ENCODE measurements around the gene ARHGEF19.

ARHGEF19 gene

DNA sequence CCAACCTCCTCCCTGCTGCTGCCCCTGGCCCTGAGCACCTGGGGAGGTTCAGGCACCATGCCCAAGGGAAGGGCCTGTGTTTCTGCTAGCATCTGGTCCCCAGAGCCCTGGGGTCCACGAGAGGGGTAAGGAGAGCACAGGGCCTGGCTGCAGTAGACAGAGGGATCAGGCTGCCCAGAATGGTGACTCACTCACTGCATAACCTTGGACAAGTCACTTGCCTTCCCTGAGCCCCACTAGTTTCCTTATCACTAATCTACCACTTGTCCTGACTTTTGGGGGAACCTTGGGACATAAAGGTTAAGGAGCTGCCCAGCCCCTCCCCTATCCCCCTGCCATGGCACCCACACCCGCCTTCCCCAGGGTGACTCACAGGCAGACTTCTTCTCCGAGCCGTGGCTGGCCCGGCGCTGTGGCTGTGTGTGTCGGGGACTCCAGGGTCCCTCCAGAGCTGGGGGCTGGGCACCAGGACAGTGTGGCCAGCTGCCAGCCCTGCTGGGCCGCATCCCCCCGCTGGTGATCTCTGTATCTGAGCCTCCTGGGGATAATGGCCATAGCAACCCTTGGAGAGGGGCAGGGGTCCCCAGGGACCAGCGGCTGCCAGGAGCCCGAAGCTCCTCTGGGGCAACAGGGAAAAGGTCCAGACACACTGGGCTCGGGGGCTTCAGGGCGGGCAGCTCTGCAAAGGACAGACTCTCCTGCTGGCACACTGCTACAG is 4.0 kb downstream of the ARHGEF19 start:
- no peak overlapping the region for H3K4me3 ChIP-seq (ENCODE audit: severe bottlenecking)
- H3K27ac ChIP-seq (ENCODE audit: poor library complexity, severe bottlenecking), result no peak overlapping the region
- H3K9me3 ChIP-seq (ENCODE audit: severe bottlenecking), result no peaks in the 10 kb centered on the region
- H3K36me3 ChIP-seq (ENCODE audit: low read depth), result no peaks in the 10 kb centered on the region
- TF ChIP-seq, protein P1, sequence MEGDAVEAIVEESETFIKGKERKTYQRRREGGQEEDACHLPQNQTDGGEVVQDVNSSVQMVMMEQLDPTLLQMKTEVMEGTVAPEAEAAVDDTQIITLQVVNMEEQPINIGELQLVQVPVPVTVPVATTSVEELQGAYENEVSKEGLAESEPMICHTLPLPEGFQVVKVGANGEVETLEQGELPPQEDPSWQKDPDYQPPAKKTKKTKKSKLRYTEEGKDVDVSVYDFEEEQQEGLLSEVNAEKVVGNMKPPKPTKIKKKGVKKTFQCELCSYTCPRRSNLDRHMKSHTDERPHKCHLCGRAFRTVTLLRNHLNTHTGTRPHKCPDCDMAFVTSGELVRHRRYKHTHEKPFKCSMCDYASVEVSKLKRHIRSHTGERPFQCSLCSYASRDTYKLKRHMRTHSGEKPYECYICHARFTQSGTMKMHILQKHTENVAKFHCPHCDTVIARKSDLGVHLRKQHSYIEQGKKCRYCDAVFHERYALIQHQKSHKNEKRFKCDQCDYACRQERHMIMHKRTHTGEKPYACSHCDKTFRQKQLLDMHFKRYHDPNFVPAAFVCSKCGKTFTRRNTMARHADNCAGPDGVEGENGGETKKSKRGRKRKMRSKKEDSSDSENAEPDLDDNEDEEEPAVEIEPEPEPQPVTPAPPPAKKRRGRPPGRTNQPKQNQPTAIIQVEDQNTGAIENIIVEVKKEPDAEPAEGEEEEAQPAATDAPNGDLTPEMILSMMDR (IDR thresholded peaks at IDR 0.05; ENCODE audit: poor library complexity, severe bottlenecking), result no peak
- ATAC-seq (ENCODE audit: low read depth) (no peak), DNase-seq (ENCODE audit: low spot score) (no peak)
- peaks cover 6% of the 10 kb centered on the region for H3K4me1 ChIP-seq (ENCODE audit: insufficient read depth, poor library complexity, severe bottlenecking)
- no peaks in the 10 kb centered on the region for H3K27me3 ChIP-seq (ENCODE audit: insufficient read depth, poor library complexity, severe bottlenecking)

DNA sequence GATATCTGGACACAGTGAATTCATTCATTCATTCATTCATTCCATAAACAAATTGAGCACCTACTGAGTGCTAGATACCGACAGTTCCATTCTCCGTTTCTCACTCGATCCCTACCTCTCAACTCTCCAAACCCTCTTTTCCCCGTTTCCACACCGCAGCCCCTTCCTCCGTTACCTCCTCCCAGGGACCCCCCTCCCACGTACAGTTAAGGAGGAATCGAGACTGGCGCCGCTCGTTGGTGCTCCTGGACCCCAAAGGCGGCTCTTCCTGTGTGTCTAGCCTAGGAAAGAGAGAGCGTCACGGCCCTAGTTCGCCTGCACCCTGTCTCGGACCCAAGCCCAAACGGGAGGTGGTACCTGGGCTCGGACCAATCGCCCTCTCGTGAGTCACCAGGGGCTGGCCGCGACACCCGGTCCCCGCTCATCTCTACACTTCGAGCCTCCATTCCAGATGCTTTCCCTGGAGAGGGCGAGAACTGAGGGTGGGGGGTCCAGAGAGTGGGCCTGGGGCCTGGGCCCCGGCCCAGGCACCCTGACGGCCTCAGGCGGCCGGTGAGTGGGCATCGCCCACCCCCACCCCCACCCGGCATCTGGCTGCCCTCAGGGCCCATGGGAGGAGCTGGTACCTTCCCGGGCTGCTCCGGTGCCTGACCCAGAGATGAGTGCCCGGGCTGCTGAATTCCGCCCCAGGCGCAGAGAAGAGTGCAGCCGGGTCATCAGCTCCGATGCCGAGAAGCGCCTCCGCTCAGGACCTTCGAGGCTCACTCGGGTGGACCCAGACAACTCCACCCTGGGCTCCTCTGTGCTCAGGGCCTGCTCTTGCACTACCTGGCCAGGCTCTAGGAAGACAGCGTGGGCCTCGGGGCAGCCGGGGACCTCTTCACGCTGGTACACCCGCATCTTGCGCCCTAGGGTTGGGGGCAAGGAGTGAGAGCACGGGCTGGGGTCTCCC is 4.9 kb downstream of the ARHGEF19 start:
- Histone ChIP-seq H3K4me3 (ENCODE audit: severe bottlenecking) (peak overlapping the region; percentile 33), H3K36me3 (ENCODE audit: low read depth) (no peaks in the 10 kb centered on the region), H3K9me3 (ENCODE audit: severe bottlenecking) (no peaks in the 10 kb centered on the region), H3K27me3 (ENCODE audit: insufficient read depth, poor library complexity, severe bottlenecking) (no peaks in the 10 kb centered on the region), H3K4me1 (ENCODE audit: insufficient read depth, poor library complexity, severe bottlenecking) (peaks cover 2% of the 10 kb centered on the region), H3K27ac (ENCODE audit: poor library complexity, severe bottlenecking) (peak overlapping the region; percentile 66)
- TF ChIP-seq, protein P1 (IDR thresholded peaks at IDR 0.05; ENCODE audit: poor library complexity, severe bottlenecking), result no peak
- ATAC-seq (ENCODE audit: low read depth), result no peak
- no peak for DNase-seq (ENCODE audit: low spot score)

DNA sequence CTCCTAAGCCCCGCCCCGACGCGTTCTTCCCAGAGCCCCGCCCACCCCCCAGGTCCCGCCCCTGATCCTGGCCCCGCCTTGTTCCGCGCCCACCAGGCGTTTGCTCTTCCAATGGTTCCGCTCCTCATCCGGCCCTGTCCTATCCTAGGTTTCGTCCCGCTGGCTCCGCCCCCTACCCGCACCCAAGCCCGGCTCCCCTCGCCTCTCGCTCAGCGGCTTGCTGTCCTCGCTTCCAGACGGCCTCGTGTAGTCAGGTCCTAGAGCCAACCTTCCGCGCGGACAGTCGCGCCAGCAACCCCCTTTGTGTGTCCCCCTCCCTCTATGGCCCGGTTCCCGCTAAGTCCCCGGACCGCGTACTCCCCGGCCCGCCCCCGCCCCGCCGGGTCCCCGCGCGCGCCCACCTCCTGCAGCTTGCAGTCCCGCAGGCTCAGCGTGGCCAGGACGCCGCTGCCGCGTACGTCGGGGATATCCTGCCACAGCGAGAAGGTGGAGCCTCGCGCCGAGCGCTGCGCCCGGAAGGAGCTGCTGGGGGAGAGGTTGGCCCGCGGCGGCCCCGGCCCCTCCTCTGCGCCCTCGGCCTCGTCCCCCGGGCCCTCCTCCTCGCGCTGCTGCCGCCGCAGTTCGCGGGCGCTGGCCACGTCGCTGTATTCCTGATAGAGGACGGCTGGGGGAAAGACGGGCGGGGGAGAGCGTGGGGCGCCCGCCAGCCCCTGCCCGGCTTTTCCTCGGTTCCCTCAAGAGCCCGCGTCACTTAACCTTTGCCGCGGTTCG is 5.7 kb downstream of the ARHGEF19 start:
- H3K4me1 ChIP-seq (ENCODE audit: insufficient read depth, poor library complexity, severe bottlenecking), result no peaks in the 10 kb centered on the region
- H3K27me3 ChIP-seq (ENCODE audit: insufficient read depth, poor library complexity, severe bottlenecking), result no peaks in the 10 kb centered on the region
- DNase-seq (ENCODE audit: low spot score) (peak; percentile 98), ATAC-seq (ENCODE audit: low read depth) (peak; percentile 95)
- peak overlapping the region; percentile 66 for H3K27ac ChIP-seq (ENCODE audit: poor library complexity, severe bottlenecking)
- H3K36me3 ChIP-seq (ENCODE audit: low read depth), result no peaks in the 10 kb centered on the region
- TF ChIP-seq, protein P1 (IDR thresholded peaks at IDR 0.05; ENCODE audit: poor library complexity, severe bottlenecking), result no peak
- H3K4me3 ChIP-seq (ENCODE audit: severe bottlenecking), result peak overlapping the region; percentile 33
- H3K9me3 ChIP-seq (ENCODE audit: severe bottlenecking), result no peaks in the 10 kb centered on the region

DNA sequence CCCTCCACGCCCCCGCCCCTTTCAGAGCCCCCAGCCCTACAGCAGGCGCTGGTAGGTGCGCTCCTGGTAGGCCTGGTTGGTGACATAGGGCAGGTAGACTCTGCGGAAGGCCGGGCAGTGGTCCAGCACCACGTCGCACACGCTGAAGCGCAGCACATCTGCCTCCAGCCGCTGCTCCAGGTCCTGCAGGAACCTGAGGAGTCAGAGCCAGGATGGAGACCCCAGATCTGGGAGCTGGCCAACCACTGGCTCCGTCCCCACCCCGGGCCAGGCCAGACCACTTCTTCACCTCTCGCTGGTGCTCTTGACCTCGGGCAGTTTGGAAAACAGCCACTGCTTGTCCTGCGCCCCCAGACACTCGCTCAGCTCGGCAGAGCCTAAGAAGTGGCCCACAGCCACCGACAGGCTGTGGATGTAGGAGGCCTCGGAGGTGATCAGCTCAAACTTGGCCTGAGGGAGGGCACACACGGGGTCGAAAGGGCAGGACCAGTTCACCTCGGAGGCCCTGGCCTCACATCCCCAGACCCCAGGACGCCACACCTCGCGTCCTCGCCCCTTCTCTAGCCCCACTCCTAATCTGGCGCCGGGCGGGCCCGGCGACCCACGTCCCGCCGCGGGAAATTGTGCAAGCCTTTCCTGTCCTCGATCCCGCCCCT is 6.4 kb downstream of the ARHGEF19 start:
- peak overlapping the region; percentile 33 for H3K4me3 ChIP-seq (ENCODE audit: severe bottlenecking)
- peak overlapping the region; percentile 66 for H3K27ac ChIP-seq (ENCODE audit: poor library complexity, severe bottlenecking)
- peak; percentile 1; the same call in 2 of the 3 replicates for ATAC-seq (ENCODE audit: low read depth)
- no peaks in the 10 kb centered on the region for H3K36me3 ChIP-seq (ENCODE audit: low read depth)
- no peaks in the 10 kb centered on the region for H3K4me1 ChIP-seq (ENCODE audit: insufficient read depth, poor library complexity, severe bottlenecking)
- TF ChIP-seq, protein P1 (IDR thresholded peaks at IDR 0.05; ENCODE audit: poor library complexity, severe bottlenecking), result no peak
- no peak for DNase-seq (ENCODE audit: low spot score)
- H3K27me3 ChIP-seq (ENCODE audit: insufficient read depth, poor library complexity, severe bottlenecking), result no peaks in the 10 kb centered on the region
- no peaks in the 10 kb centered on the region for H3K9me3 ChIP-seq (ENCODE audit: severe bottlenecking)
